GM18907 (cell line): ENCODE measurements around the gene ZNF121.
A peak's percentile ranks its signal among the peaks of the same experiment; 100 is the strongest.
"Not testable (repeated sequence)": the region's sequence is repeated elsewhere in the genome, so short reads cannot be mapped to it uniquely, and the experiment has no call there.

Experiments
- ATAC-seq: cut with Tn5 transposase; IDR thresholded peaks from one replicate; pipeline ENCODE4 v1.9.1; 2021; ENCODE audit warnings: mild to moderate bottlenecking, moderate library complexity; ENCODE audit not compliant: unreplicated experiment

ZNF121 gene

GRCh38 chr19:9584073-9584833, at the start of gene ZNF121:
TSS of gene ZNF121 (minus strand) at chr19:9584504. CDS start at chr19:9568097, 16,407 bp downstream.
- ATAC-seq = peak; percentile 84

- ATAC-seq = no peak
Observed at GRCh38 chr19:9627856-9628255, 43.6 kb upstream of the ZNF121 start.

GRCh38 chr19:9622531-9622930, 38.2 kb upstream of the ZNF121 start:
- no peak for ATAC-seq

- ATAC-seq = peak; percentile 81
Observed at GRCh38 chr19:9621156-9622037, 37.1 kb upstream of the ZNF121 start, which contains the start of gene ZNF561. TSS of gene ZNF561 (minus strand) at chr19:9621232. CDS start at chr19:9619456, 1,776 bp downstream.

GRCh38 chr19:9620842-9621155, 36.5 kb upstream of the ZNF121 start:
- ATAC-seq = no peak

GRCh38 chr19:9615844-9616243, 31.5 kb upstream of the ZNF121 start:
- ATAC-seq = no peak

GRCh38 chr19:9610484-9611113, 26.3 kb upstream of the ZNF121 start:
- ATAC-seq = no peak

- ATAC-seq = no peak
Observed at GRCh38 chr19:9608912-9609311, 24.6 kb upstream of the ZNF121 start.

GRCh38 chr19:9597027-9597426, 12.7 kb upstream of the ZNF121 start:
- ATAC-seq = no peak

- no peak for ATAC-seq
Observed at GRCh38 chr19:9586764-9587163, 2.5 kb upstream of the ZNF121 start.

- not testable (repeated sequence) for ATAC-seq
Observed at GRCh38 chr19:9582081-9582725, 2.1 kb downstream of the ZNF121 start.

- no peak for ATAC-seq
Observed at GRCh38 chr19:9580728-9581127, 3.6 kb downstream of the ZNF121 start.

GRCh38 chr19:9570255-9570654, 14.0 kb downstream of the ZNF121 start:
- no peak for ATAC-seq

- no peak for ATAC-seq
Observed at GRCh38 chr19:9566729-9567128, 17.6 kb downstream of the ZNF121 start.

GRCh38 chr19:9565900-9566705, 18.2 kb downstream of the ZNF121 start:
- ATAC-seq = no peak

GRCh38 chr19:9552536-9553274, 31.6 kb downstream of the ZNF121 start:
- ATAC-seq = no peak

- no peak for ATAC-seq
Observed at GRCh38 chr19:9547870-9548269, 36.4 kb downstream of the ZNF121 start.

GRCh38 chr19:9541281-9541680, 43.0 kb downstream of the ZNF121 start:
- ATAC-seq = not testable (repeated sequence)

- ATAC-seq = not testable (repeated sequence)
Observed at GRCh38 chr19:9539921-9540320, 44.4 kb downstream of the ZNF121 start.
